ENCODE results near the gene EXOC6B.

DNA sequence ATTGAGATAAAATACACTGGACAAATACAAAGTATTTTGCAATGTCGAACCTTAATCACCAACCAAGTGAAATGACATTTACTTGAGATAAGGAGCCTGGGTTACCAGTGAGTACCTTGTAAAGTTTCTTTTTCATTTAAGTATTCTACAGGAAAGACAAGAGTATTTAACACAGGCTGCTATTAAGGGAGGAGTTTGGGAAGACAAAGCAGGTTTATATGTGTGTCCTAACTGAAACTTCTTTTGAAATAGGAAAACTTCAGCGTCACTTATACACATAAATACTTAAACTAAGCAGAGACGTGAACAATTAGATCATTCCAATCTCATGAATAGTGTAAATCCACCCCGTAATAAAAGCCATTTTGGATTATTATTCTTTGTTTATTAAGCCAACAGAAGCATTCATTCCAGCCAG is 551.4 kb downstream of the EXOC6B start:
- no peak for TF ChIP-seq POLR2A (IDR thresholded peaks at IDR 0.05)
- TF ChIP-seq, protein P1, sequence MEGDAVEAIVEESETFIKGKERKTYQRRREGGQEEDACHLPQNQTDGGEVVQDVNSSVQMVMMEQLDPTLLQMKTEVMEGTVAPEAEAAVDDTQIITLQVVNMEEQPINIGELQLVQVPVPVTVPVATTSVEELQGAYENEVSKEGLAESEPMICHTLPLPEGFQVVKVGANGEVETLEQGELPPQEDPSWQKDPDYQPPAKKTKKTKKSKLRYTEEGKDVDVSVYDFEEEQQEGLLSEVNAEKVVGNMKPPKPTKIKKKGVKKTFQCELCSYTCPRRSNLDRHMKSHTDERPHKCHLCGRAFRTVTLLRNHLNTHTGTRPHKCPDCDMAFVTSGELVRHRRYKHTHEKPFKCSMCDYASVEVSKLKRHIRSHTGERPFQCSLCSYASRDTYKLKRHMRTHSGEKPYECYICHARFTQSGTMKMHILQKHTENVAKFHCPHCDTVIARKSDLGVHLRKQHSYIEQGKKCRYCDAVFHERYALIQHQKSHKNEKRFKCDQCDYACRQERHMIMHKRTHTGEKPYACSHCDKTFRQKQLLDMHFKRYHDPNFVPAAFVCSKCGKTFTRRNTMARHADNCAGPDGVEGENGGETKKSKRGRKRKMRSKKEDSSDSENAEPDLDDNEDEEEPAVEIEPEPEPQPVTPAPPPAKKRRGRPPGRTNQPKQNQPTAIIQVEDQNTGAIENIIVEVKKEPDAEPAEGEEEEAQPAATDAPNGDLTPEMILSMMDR (IDR thresholded peaks at IDR 0.05), result no peak

All from body of pancreas (tissue), 4 donors.